A549 (cell line): ENCODE data around the gene TMED6.

Experiments used
- CHD2 ChIP-seq: fragments of 150-350 bp; IDR thresholded peaks from 2 replicates; pipeline ENCODE4 v1.6.1; 2014; ENCODE audit warnings: low read length; ENCODE audit not compliant: partially characterized antibody
- CTCF ChIP-seq: fragments of >200 bp; sonication (Bioruptor Twin); formaldehyde crosslinking; IDR thresholded peaks from 3 replicates; pipeline ENCODE4 v1.5.1; 2016
- JUNB ChIP-seq: fragments of >200 bp; sonication (Bioruptor Twin); formaldehyde crosslinking; IDR thresholded peaks from 2 replicates; pipeline ENCODE4 v1.6.1; 2016
- POLR2AphosphoS2 ChIP-seq: conservative IDR thresholded peaks from 2 replicates; pipeline ENCODE4 v1.6.1; 2012; ENCODE audit warnings: low read length, improper control_type of control experiment, inconsistent platforms
- RCOR1 ChIP-seq: fragments of 150-350 bp; IDR thresholded peaks from 2 replicates; pipeline ENCODE4 v1.6.1; 2014; ENCODE audit warnings: antibody characterized with exemption, low read length, low read depth

- no peak for TF ChIP-seq CTCF
- no peak for TF ChIP-seq RCOR1
- no peak for TF ChIP-seq CHD2
- no peak for TF ChIP-seq JUNB
- TF ChIP-seq POLR2AphosphoS2, result no peak
Measured at GRCh38 chr16:69318177-69318910, 33.2 kb downstream of the TMED6 start.
